ENCODE results near the gene RNPC3. TPM values are rescaled to one million over a fixed set of nuclear protein-coding genes. Genes with fewer than 3 reads are reported as not detected.
A peak's percentile ranks its signal among the peaks of the same experiment; 100 is the strongest.

RNPC3 gene
- total RNA-seq, 6 donors from 2014 or later: 20.4 to 150 (median 48.4) TPM

DNA sequence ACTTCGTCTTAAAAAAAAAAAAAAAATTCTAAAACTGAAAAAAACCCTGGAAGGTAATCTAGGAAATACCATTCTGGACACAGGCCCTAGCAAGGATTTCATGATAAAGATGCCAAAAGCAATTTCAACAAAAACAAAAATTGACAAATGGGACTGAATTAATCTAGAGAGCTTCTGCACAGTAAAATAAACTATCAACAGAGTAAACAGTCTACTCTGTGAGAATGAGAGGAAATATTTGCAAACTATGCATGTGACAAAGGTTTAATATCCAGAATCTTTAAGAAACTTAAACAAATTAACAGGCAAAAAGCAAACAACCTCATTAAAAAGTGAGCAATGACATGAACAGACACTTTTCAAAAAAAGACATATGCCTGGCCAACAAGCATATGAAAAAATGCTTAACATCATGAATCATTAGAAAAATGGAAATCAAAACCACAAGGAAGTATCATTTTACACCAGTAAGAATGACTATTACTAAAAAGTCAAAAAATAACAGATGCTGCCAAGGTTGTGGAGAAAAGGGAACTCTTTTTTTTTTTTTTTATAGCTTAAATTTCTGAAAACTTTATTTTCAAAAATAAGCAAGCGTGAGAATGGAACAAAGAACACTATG is 29.4 kb upstream of the RNPC3 start:
- no peak for ATAC-seq (ENCODE audit: low FRiP score in 2 of 2)
- Histone ChIP-seq H3K27ac (no peak overlapping the region), H3K36me3 (no peaks in the 10 kb centered on the region), H3K4me3 (no peak overlapping the region), H3K4me1 (no peaks in the 10 kb centered on the region), H3K9me3 (no peaks in the 10 kb centered on the region), H3K27me3 (no peaks in the 10 kb centered on the region)
- 87 to 89% methylated on average over 2 of the region's 2 CpGs for WGBS, 2 donors
- DNase-seq: no peak
- no peak for TF ChIP-seq POLR2A (IDR thresholded peaks at IDR 0.05)
- no peak for TF ChIP-seq EP300 (IDR thresholded peaks at IDR 0.05)
- TF ChIP-seq POLR2AphosphoS5 (IDR thresholded peaks at IDR 0.05): no peak

GRCh38 chr1:103497404-103497803 is 28.1 kb upstream of the RNPC3 start:
- Histone ChIP-seq H3K9me3 (no peaks in the 10 kb centered on the region), H3K27me3 (no peaks in the 10 kb centered on the region), H3K27ac (no peak overlapping the region), H3K4me1 (no peaks in the 10 kb centered on the region), H3K4me3 (no peak overlapping the region), H3K36me3 (no peaks in the 10 kb centered on the region)
- TF ChIP-seq EP300 (IDR thresholded peaks at IDR 0.05) (no peak), POLR2A (IDR thresholded peaks at IDR 0.05) (no peak), POLR2AphosphoS5 (IDR thresholded peaks at IDR 0.05) (no peak)
- TF ChIP-seq, protein P1, sequence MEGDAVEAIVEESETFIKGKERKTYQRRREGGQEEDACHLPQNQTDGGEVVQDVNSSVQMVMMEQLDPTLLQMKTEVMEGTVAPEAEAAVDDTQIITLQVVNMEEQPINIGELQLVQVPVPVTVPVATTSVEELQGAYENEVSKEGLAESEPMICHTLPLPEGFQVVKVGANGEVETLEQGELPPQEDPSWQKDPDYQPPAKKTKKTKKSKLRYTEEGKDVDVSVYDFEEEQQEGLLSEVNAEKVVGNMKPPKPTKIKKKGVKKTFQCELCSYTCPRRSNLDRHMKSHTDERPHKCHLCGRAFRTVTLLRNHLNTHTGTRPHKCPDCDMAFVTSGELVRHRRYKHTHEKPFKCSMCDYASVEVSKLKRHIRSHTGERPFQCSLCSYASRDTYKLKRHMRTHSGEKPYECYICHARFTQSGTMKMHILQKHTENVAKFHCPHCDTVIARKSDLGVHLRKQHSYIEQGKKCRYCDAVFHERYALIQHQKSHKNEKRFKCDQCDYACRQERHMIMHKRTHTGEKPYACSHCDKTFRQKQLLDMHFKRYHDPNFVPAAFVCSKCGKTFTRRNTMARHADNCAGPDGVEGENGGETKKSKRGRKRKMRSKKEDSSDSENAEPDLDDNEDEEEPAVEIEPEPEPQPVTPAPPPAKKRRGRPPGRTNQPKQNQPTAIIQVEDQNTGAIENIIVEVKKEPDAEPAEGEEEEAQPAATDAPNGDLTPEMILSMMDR (IDR thresholded peaks at IDR 0.05): no peak
- DNase-seq: no peak
- no peak for ATAC-seq (ENCODE audit: low FRiP score in 2 of 2)

GRCh38 chr1:103509250-103509649 is 16.2 kb upstream of the RNPC3 start:
- no peaks in the 10 kb centered on the region for H3K9me3 ChIP-seq
- DNase-seq (no peak), ATAC-seq (ENCODE audit: low FRiP score in 2 of 2) (no peak)
- H3K36me3 ChIP-seq: no peaks in the 10 kb centered on the region
- WGBS, 2 donors: 37 to 51% methylated on average over 1 of the region's 1 CpG
- no peaks in the 10 kb centered on the region for H3K4me1 ChIP-seq
- H3K4me3 ChIP-seq: no peak overlapping the region
- H3K27ac ChIP-seq: no peak overlapping the region
- no peak for TF ChIP-seq POLR2A (IDR thresholded peaks at IDR 0.05)
- TF ChIP-seq, protein P1 (IDR thresholded peaks at IDR 0.05): no peak
- TF ChIP-seq EP300 (IDR thresholded peaks at IDR 0.05): no peak
- no peak for TF ChIP-seq POLR2AphosphoS5 (IDR thresholded peaks at IDR 0.05)
- H3K27me3 ChIP-seq: no peaks in the 10 kb centered on the region

- Histone ChIP-seq H3K4me3 (no peak overlapping the region), H3K27ac (no peak overlapping the region), H3K4me1 (peaks cover 0 to 5% (median 2%) of the 10 kb centered on the region in 4 donors), H3K36me3 (no peaks in the 10 kb centered on the region), H3K27me3 (no peaks in the 10 kb centered on the region), H3K9me3 (no peaks in the 10 kb centered on the region)
- TF ChIP-seq, protein P1 (IDR thresholded peaks at IDR 0.05): no peak
- TF ChIP-seq POLR2AphosphoS5 (IDR thresholded peaks at IDR 0.05) (no peak), EP300 (IDR thresholded peaks at IDR 0.05) (no peak), POLR2A (IDR thresholded peaks at IDR 0.05) (no peak)
- DNase-seq (no peak), ATAC-seq (ENCODE audit: low FRiP score in 2 of 2) (peak in 1 of 2 donors; percentile 53)
- WGBS, 2 donors: 97 to 100% methylated on average over 1 of the region's 1 CpG
Measured at GRCh38 chr1:103513711-103514110, 11.8 kb upstream of the RNPC3 start.

DNA sequence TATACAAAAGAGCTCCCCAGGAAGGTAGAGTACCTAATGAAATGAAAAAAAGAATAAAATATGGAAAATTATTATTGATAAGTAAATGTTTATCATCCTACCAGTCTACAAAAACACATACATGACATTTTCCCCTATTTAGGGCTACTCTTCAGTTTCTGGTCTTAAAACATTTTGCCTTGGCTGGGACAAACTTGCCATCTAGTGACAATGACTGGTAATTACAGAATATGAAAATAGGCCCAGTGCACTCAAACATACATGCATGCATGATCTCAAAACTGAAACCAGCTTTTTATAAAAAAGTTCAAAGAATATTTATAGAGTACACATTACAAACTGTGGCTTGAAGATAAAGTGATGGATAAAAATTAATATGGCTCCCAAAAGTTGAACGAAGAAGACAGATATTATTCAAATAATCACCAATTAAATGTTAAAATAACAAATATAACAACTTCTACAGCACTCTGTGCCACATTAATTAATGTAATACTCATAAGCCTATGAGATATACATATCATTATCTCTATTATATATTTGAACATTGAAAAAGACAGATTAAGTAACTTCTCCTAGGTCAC is 10.5 kb upstream of the RNPC3 start:
- ATAC-seq (ENCODE audit: low FRiP score in 2 of 2): peak; percentile 40 to 85
- no peak overlapping the region for H3K27ac ChIP-seq
- H3K36me3 ChIP-seq: no peaks in the 10 kb centered on the region
- H3K27me3 ChIP-seq: no peaks in the 10 kb centered on the region
- DNase-seq: no peak
- 12 to 38% methylated on average over 1 of the region's 1 CpG for WGBS, 2 donors
- H3K4me1 ChIP-seq: peaks cover 0 to 5% (median 2%) of the 10 kb centered on the region in 4 donors
- no peaks in the 10 kb centered on the region for H3K9me3 ChIP-seq
- no peak overlapping the region for H3K4me3 ChIP-seq
- TF ChIP-seq POLR2AphosphoS5 (IDR thresholded peaks at IDR 0.05) (no peak), EP300 (IDR thresholded peaks at IDR 0.05) (no peak), POLR2A (IDR thresholded peaks at IDR 0.05) (no peak)
- TF ChIP-seq, protein P1 (IDR thresholded peaks at IDR 0.05): peak; percentile 33 to 74 (median 69)

All from upper lobe of left lung (tissue), 6 donors.